ENCODE results near the gene SCARB1. TPM values are rescaled to one million over a fixed set of nuclear protein-coding genes. Genes with fewer than 3 reads are reported as not detected.

SCARB1 gene
- total RNA-seq, 1 experiment from 2014 or later, result 106 TPM

DNA sequence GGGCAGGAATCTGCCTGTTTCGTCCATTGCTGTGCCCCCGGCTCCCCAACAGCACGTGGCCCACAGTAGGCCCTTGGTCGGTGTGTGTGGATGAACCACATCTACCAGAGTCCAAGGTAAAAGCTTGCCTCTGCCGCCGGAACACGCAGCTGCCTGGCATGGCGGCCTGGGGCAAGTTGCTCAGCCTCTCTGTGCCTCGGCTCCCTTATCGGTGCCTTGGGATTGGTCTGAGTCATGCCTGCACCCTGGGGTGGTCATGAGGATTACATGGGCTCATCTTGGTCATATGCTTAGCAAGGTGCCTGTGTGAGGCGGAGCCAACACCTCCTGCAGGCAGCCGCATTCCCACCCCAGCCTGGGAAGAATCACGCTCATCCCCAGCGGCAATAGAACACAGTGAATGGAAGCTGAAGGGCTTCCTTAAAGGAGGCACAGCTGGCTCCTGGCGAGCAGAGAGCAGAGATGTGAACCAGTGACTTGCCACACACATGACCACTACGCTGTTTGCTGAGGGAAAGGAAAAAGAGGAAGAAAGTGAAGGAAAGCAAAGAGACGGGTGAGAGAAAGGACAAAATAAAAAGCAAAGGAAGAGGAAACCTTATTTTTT lies 5.5 kb upstream of the SCARB1 start:
- Histone ChIP-seq H3K27me3 (replicated peaks; ENCODE audit: control insufficient read depth, insufficient read depth, low read length) (no peaks in the 10 kb centered on the region), H3K9me3 (no peaks in the 10 kb centered on the region), H3K36me3 (ENCODE audit: control insufficient read depth, insufficient read depth, low read length) (no peaks in the 10 kb centered on the region), H3K4me1 (peaks cover 14% of the 10 kb centered on the region), H3K4me3 (ENCODE audit: low read depth, low read length) (no peak overlapping the region)
- Mint-ChIP-seq H3K9me3 (ENCODE audit: unreplicated experiment) (no peaks in the 10 kb centered on the region), H3K27ac (ENCODE audit: unreplicated experiment) (no peak overlapping the region), H3K27me3 (ENCODE audit: insufficient read depth, unreplicated experiment) (no peaks in the 10 kb centered on the region), H3K4me3 (ENCODE audit: unreplicated experiment) (no peak overlapping the region), H3K4me1 (ENCODE audit: low read depth, unreplicated experiment) (peaks cover 26% of the 10 kb centered on the region), H3K36me3 (ENCODE audit: insufficient read depth, unreplicated experiment) (no peaks in the 10 kb centered on the region)
- ChIA-PET POLR2A (no interaction called here), CTCF (no interaction called here)
- intact Hi-C loops (cut with micrococcal nuclease; ENCODE audit: unreplicated experiment), result no loop called here
- TF ChIP-seq, protein P1, sequence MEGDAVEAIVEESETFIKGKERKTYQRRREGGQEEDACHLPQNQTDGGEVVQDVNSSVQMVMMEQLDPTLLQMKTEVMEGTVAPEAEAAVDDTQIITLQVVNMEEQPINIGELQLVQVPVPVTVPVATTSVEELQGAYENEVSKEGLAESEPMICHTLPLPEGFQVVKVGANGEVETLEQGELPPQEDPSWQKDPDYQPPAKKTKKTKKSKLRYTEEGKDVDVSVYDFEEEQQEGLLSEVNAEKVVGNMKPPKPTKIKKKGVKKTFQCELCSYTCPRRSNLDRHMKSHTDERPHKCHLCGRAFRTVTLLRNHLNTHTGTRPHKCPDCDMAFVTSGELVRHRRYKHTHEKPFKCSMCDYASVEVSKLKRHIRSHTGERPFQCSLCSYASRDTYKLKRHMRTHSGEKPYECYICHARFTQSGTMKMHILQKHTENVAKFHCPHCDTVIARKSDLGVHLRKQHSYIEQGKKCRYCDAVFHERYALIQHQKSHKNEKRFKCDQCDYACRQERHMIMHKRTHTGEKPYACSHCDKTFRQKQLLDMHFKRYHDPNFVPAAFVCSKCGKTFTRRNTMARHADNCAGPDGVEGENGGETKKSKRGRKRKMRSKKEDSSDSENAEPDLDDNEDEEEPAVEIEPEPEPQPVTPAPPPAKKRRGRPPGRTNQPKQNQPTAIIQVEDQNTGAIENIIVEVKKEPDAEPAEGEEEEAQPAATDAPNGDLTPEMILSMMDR (IDR thresholded peaks at IDR 0.05; ENCODE audit: insufficient read depth in 1 of 2, low read depth in 1 of 2, low read length in 1 of 2, severe bottlenecking in 1 of 2, unreplicated experiment in 1 of 2), result no peak
- no peak for DNase-seq
- no TSS peak for BruUV-seq (replicated peaks)

GRCh38 chr12:124868252-124869058 lies 4.8 kb upstream of the SCARB1 start:
- Mint-ChIP-seq H3K27me3 (ENCODE audit: insufficient read depth, unreplicated experiment) (no peaks in the 10 kb centered on the region), H3K27ac (ENCODE audit: unreplicated experiment) (no peak overlapping the region), H3K4me1 (ENCODE audit: low read depth, unreplicated experiment) (peaks cover 29% of the 10 kb centered on the region), H3K36me3 (ENCODE audit: insufficient read depth, unreplicated experiment) (no peaks in the 10 kb centered on the region), H3K9me3 (ENCODE audit: unreplicated experiment) (no peaks in the 10 kb centered on the region), H3K4me3 (ENCODE audit: unreplicated experiment) (no peak overlapping the region)
- Histone ChIP-seq H3K36me3 (ENCODE audit: control insufficient read depth, insufficient read depth, low read length) (no peaks in the 10 kb centered on the region), H3K27me3 (replicated peaks; ENCODE audit: control insufficient read depth, insufficient read depth, low read length) (no peaks in the 10 kb centered on the region), H3K4me3 (ENCODE audit: low read depth, low read length) (no peak overlapping the region), H3K4me1 (peaks cover 15% of the 10 kb centered on the region), H3K9me3 (no peaks in the 10 kb centered on the region)
- DNase-seq, result no peak
- POLR2A ChIA-PET, result no interaction called here
- CTCF ChIA-PET, result no interaction called here
- TF ChIP-seq, protein P1 (IDR thresholded peaks at IDR 0.05; ENCODE audit: insufficient read depth in 1 of 2, low read depth in 1 of 2, low read length in 1 of 2, severe bottlenecking in 1 of 2, unreplicated experiment in 1 of 2), result no peak
- no TSS peak for BruUV-seq (replicated peaks)
- intact Hi-C loops (cut with micrococcal nuclease; ENCODE audit: unreplicated experiment), result no loop called here

GRCh38 chr12:124867401-124867930 lies 3.8 kb upstream of the SCARB1 start:
- intact Hi-C loops (cut with micrococcal nuclease; ENCODE audit: unreplicated experiment), result no loop called here
- H3K4me3 Mint-ChIP-seq (ENCODE audit: unreplicated experiment), result no peak overlapping the region
- ChIA-PET POLR2A (no interaction called here), CTCF (no interaction called here)
- Histone ChIP-seq H3K27me3 (replicated peaks; ENCODE audit: control insufficient read depth, insufficient read depth, low read length) (no peaks in the 10 kb centered on the region), H3K4me1 (peaks cover 15% of the 10 kb centered on the region), H3K9me3 (no peaks in the 10 kb centered on the region), H3K4me3 (ENCODE audit: low read depth, low read length) (no peak overlapping the region), H3K36me3 (ENCODE audit: control insufficient read depth, insufficient read depth, low read length) (no peaks in the 10 kb centered on the region)
- H3K27ac Mint-ChIP-seq (ENCODE audit: unreplicated experiment), result no peak overlapping the region
- H3K36me3 Mint-ChIP-seq (ENCODE audit: insufficient read depth, unreplicated experiment), result peaks cover 5% of the 10 kb centered on the region
- H3K27me3 Mint-ChIP-seq (ENCODE audit: insufficient read depth, unreplicated experiment), result no peaks in the 10 kb centered on the region
- no TSS peak for BruUV-seq (replicated peaks)
- H3K4me1 Mint-ChIP-seq (ENCODE audit: low read depth, unreplicated experiment), result peaks cover 33% of the 10 kb centered on the region
- TF ChIP-seq, protein P1 (IDR thresholded peaks at IDR 0.05; ENCODE audit: insufficient read depth in 1 of 2, low read depth in 1 of 2, low read length in 1 of 2, severe bottlenecking in 1 of 2, unreplicated experiment in 1 of 2), result no peak
- no peaks in the 10 kb centered on the region for H3K9me3 Mint-ChIP-seq (ENCODE audit: unreplicated experiment)
- DNase-seq, result no peak
